HG03558 (cell line): Measurements from ENCODE around the gene GPR37L1.
"Not testable (repeated sequence)": the region's sequence is repeated elsewhere in the genome, so short reads cannot be mapped to it uniquely, and the experiment has no call there.

Experiments used
- ATAC-seq: cut with Tn5 transposase; IDR thresholded peaks from one replicate; pipeline ENCODE4 v1.9.1; 2021; ENCODE audit warnings: moderate number of reproducible peaks; ENCODE audit not compliant: unreplicated experiment; ENCODE audit errors: extremely low read depth

GPR37L1 gene

DNA sequence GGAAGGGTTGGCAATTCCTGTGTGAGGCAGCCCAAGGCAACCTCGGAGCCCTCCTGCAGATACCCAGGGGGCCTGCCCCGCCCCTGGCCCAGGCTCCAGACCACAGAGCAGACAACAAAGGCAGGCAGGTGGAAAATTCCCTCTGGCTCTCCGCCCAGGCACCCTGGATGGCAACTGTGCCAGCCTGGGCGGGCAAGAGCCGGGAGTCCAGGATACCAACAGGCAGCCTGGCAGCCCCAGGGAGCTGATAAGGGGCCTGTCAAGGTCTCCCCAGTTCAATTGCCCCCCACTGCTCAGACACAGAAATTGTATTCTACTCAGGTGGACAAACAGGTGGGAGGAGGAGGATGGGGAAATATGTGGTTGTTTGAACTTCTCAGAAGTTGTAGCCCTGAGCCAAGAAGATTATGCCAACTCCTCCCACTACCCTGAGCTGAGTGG lies 15.4 kb upstream of the GPR37L1 start:
- no peak for ATAC-seq

DNA sequence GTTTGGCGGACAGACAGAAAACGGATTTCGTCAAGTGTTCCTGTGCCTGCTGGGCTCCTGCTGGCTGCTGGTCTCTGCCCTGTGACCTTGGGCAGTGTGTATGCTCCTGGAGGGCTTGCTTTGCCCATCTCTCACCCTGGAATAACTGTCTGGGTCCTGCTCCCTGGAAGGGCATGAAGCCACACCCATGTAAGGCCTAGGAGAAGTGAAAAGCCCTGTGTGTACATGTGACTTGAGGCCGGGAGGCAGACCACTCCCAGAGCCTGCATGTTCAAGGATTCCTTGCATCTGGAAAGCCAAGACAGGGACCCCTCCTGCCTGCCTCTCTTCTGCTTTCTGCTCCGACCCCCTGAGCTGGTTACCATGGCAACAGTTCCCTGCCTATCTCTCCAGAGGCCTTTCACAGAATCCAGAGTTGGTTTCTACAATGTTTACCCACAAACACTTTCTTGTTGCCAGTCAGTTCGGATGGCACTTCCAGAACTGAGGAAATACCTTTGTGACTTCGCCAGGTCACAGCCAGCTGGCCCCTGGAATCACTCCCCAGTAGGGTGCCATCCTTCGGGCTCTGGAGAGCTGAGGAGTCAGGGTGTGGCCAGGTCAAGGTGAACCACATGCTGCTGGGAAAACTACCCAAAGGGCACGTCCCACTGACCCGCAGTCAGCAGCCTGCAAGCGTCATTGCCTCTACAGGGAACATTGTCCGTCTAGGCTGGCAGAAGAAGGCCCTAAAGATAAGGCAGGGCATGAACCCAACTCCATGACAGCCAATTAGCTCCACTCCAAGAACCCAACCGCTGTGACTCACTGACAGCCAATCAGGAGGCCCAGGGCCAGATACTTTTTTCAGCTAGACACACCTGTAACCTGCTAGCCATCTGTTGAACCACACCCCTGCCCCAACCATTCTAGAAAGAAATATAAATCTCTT lies 14.7 kb upstream of the GPR37L1 start:
- no peak for ATAC-seq

GRCh38 chr1:202110977-202111376 lies 11.7 kb upstream of the GPR37L1 start:
- no peak for ATAC-seq

DNA sequence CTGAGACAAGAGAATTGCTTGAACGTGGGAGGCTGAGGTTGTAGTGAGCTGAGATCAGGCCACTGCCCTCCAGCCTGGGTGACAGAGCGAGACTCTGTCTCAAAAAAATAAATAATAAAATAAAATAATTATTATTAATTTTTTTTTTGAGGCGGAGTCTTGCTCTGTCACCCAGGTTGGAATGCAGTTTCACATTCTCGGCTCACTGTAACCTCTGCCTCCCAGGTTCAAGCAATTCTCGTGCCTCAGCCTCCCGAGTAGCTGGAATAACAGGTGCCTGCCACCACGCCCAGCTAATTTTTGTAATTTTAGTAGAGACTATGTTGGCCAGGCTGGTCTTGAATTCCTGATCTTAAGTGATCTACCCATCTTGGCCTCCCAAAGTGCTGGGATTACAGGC lies 11.1 kb upstream of the GPR37L1 start:
- not testable (repeated sequence) for ATAC-seq

- ATAC-seq, result no peak
These were observed 9.6 kb upstream of the GPR37L1 start for GRCh38 chr1:202112859-202113689.

DNA sequence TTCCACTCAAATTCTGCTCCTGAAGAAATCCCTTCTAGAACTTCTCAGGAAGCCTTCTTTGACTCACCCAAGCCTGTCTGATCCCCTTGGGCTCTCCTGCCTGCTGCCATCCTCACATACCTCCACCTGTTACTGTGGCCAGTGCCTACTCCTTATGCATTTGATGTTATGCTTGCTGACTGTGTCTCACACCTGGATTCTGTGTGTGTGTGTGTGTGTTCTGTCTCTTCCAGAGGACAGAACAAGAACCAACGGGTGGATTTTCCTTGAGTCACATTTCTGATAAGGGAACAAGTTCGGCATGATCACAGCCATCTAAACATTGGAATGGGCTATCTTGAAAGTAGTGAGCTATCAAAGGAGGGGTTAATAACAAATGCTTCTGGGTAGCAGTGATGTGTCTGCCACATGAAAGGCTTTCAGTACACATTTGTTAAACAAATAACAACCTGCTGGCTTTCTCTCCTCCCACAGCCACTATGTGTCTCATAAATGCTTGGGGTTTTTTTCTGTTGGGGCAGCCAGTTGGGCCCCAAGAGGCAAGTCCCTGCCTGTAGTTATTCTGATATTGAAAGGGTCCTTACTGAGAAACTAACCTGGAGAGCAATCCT lies 8.9 kb upstream of the GPR37L1 start:
- ATAC-seq, result no peak

DNA sequence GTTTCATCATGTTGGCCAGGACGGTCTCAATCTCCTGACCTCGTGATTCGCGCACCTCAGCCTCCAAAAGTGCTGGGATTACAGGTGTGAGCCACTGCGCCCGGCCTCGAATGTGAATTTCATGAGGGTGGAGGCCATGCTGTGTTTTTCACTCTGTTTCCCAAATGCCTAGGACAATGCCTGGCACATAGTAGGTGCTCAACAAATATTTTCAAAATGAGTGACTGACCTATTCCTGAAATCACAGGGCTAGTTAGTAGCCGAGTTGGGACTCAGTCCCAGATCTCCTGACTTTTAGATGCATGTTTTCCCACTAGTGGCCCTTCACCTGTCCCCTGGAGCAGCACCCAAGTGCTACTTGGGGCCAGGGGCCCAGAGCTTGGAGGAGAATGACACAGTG lies 6.4 kb upstream of the GPR37L1 start:
- no peak for ATAC-seq

GRCh38 chr1:202117898-202118371 lies 4.8 kb upstream of the GPR37L1 start:
- no peak for ATAC-seq

DNA sequence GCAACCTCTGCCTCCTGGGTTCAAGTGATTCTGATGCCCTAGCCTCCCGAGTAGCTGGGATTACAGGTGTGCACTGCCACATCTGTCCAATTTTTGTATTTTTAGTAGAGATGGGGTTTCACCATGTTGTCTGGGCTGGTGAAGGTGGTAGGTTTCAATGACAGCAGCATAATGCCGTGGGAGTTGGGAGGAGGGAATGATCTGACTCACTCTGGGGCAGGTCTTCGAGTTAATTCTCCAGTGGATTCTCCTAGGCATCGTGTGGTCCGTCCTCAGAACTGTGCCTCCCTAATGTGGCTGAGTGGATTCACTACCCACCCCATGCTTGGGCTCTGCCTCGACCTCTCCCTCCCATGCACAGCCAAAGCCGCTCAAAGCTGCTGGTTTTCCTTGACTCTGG lies 1.7 kb upstream of the GPR37L1 start:
- no peak for ATAC-seq

DNA sequence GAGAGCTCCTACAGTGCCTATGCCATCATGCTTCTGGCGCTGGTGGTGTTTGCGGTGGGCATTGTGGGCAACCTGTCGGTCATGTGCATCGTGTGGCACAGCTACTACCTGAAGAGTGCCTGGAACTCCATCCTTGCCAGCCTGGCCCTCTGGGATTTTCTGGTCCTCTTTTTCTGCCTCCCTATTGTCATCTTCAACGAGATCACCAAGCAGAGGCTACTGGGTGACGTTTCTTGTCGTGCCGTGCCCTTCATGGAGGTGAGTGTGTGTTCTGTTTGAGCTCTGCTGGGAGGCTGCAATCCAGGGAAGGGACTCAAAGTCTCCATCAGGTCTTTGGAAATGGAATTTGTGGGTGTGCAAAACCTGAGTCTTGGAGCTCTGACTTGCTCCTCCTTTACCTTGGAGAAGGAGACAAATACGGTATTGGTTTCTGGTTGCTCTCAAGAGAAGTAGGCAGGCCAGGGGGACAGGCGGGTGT lies 658 bp downstream of the GPR37L1 start:
- no peak for ATAC-seq

DNA sequence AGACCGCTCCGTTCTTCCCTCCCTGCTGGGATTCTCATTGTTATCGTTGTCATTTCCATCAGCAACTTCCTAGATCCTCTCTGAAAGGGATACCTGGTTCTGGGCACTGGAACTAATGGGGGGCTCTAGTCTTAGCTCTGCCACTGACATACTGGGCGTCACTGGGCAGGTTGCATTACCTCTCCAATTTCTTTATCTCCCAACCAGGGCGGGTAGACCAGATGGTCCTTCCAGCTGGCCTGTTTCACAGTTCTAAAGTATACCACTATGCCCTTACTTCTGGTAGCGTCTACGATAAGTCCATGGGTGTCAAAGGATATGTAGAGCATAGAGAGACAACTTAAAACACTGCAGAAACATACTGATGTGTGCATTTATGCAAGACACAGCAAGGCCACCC lies 1.4 kb downstream of the GPR37L1 start:
- ATAC-seq, result no peak

- ATAC-seq, result no peak
These were observed 2.9 kb downstream of the GPR37L1 start for GRCh38 chr1:202125611-202126010.

DNA sequence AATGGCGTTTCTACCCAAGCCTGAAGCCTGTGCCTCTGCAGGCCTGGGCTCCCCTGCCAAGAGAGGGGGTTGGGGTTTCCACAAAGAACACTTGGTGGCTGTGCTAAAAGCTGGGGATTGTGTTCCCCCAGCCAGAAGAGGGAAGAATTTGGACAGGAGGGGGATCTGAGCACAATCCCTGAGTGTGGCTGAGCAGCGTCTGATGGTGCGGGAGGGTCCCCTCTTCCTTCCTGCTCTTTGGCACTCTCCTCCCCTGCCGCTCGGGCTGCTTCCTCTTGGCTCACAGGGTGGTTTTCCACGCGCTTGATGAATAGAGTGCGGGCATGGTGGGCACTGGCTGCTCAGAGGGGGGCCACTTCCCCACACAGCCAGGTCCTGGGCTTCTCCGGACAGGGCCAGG lies 3.7 kb downstream of the GPR37L1 start:
- ATAC-seq, result no peak

DNA sequence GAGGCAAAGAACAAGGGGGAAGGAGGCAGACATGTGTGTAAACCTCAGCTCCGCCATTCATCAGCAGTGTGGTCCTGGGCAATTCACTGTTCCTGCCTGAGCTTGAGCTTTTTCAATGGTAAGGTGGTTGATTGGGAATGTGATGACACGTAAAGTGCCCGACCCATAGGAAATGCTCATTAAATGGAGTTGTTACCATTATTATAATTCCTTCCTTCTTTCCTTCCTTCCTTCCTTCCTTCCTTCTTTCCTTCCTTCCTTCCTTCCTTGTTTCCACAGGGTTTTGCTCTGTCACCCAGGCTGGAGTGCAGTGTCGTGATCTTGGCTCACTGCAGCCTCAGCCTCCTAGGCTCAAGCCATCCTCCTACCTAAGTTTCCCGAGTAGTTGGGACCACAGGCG lies 4.3 kb downstream of the GPR37L1 start:
- no peak for ATAC-seq

GRCh38 chr1:202127836-202128622 lies 5.3 kb downstream of the GPR37L1 start:
- no peak for ATAC-seq

DNA sequence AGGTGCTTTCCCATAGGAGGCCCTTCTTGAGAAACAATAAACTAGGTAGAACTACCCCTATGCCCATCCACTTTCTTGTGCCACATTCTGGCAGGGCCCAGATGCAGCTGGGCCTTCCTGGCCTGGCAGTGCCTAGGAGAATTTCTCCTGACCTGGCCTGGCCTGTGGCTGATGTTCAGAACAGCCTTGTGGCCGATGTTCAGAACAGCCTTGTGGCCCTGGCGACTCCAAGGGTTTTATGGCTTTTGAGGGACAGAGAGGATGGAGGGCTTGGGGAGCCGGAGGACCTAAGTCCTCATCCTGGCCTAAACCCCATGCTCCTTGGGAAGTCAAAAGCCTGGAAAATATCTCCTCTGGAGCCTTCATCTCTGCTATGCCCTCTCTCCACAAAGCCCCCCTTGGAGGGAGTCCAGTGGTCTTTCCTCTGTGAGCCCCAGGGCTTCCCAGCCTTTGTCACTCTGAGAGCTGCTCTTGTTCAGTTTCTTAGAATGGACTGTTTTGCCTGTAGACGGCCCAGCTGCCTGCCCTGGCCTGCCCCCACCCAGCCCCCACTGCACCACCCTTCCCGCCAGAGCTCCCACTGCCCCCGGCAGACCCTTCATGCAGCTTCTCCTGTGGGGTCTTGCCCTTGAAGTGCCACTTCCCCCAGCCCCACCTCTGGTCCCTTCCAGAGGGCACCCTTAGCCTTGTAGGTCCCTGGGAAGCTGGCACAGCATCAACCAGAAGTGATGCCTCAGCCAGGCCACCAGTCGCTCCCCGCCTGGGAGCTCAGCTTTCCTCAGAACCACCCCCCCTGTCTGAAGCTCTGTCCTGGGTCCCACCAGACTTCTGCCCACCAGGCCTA lies 7.0 kb downstream of the GPR37L1 start:
- no peak for ATAC-seq

- ATAC-seq, result no peak
These were observed 7.6 kb downstream of the GPR37L1 start for GRCh38 chr1:202130297-202130721.

- ATAC-seq, result no peak
These were observed 8.3 kb downstream of the GPR37L1 start for GRCh38 chr1:202130816-202131522.
